ENCODE measurements around the gene ARHGEF7.
A peak's percentile ranks its signal among the peaks of the same experiment; 100 is the strongest.

The ARHGEF7 gene

DNA sequence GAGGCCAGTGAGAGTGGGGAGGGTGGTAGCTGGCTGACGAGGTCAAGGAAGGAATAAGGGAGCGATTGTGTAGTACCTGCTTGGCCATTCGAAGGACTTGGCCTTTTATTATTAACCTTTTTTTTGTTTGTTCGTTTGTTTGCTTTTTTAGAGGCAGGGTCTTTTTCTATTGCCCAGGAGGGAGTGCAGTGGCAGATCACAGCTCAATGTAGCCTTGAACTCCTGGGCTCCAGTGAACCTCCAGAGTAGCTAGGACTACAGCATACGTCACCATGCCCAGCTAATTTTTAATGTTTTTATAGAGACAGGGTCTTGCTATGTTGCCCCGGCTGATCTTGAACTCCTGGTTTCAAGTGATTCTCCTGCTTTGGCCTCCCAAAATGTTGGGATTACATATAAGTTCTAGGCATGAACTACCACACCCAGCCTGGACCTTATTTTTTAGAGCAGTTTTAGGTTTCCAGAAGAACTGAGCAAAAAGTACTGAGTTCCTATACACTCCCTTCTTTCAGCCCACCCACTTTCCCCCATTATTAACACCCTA, 25.5 kb downstream of the ARHGEF7 start:
- DNase-seq: no peak

DNA sequence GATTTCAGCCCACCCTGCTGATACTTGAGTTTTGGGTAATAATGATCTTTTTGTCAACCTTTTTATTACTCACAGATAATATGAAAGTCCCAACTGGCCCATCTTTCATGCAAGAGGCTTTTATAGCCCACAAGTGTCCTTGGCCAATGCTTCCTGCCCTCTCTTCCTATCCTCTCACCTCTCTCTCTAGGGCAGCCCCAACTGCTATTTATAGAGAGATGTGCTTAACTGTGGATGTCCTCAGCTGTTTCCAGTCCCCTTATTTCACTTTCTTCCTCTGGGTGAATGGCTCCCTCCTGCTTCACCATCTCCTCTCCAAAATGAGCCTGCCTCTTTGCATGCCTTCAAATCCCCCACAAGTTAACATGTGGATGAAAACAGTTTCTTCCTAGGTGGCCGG, 27.4 kb downstream of the ARHGEF7 start:
- no peak for DNase-seq

DNA sequence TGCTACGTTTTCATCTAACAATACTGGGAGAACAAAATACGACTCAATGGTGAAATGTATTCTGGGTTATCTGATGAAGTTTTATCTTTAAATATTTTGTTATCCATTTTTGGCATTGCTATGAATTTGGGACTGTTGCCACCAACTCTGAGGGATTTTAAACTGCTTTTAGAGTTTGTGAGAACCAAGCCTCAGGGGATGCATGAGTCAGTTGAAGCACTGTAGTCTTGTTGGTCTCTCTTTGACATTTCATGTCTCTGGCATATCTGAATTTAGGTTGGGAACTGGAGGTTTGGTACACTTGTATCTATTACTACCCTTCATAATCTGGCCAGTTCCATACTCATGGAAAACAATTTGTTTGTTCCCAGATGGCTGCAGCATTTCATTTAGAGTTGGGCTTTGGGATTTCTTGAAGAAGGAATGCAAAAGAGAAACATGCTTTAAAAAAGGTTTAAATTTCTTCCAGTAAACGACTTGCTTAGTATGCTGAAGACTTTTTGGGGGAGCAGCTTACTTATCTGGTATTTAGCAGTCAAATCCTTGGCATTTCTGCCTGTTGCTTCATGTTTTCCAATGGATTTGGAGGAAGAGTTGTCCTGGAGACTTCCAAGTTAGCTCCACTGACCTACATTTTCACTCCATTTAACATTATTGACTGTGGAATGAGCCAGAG, 28.9 kb downstream of the ARHGEF7 start:
- DNase-seq: no peak

DNA sequence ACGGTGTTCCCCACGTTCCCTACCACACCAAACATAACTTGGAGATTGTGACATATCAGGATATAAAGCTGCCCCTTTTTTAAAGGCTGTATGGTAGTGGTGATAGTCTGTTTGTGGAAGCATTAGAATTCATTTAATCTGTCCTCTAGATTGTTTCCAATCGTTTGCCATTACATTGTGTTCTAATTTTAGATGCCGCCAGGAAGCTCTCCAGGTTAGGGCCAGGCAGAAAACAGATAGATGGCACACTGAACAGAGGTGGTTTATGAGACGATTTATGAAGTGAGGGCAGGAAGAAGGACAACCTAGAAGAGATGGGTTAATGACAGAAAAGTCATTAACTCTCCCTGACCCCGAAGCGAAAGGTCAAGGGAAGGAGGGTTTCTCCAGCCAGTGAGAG, 30.0 kb downstream of the ARHGEF7 start:
- DNase-seq: no peak

DNA sequence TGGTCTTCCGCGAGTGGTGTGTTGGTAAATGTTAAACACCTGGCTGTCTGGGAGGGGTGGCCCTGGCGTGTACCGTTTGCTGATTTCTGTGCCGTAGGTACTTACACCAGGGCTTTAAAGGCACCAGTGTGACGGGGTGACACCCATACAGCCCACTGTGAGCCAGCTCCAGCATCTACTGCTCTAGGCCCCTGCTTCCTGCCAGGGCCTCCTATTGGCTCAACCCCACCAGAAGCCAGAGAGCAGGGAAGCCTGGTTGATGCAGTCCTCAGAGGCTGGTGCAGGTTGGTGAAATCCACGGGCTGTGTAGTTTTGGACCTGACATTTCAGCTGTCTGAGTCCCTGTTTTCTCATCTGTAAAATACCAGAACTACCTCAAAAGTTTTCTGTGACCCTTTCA, 30.4 kb downstream of the ARHGEF7 start:
- no peak for DNase-seq

DNA sequence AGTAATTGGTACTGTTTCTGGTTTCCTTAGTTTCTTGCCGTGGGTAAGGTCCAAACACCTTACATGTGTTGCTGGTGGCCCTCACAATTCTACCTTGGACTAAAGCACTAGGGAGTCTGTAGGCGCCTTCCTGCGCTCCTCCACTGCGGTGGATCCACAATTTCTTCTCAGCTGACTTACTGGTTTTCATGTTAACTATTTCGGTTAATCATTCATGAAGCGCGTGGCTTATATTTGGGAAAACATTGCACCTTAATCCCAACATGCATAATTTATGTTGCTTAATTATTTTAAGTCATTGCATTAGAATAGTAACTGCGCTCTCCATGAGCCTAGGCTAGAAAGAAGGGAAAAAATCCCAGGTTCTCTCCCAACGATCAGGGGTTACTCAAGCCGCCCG, 37.7 kb downstream of the ARHGEF7 start:
- no peak for DNase-seq

DNA sequence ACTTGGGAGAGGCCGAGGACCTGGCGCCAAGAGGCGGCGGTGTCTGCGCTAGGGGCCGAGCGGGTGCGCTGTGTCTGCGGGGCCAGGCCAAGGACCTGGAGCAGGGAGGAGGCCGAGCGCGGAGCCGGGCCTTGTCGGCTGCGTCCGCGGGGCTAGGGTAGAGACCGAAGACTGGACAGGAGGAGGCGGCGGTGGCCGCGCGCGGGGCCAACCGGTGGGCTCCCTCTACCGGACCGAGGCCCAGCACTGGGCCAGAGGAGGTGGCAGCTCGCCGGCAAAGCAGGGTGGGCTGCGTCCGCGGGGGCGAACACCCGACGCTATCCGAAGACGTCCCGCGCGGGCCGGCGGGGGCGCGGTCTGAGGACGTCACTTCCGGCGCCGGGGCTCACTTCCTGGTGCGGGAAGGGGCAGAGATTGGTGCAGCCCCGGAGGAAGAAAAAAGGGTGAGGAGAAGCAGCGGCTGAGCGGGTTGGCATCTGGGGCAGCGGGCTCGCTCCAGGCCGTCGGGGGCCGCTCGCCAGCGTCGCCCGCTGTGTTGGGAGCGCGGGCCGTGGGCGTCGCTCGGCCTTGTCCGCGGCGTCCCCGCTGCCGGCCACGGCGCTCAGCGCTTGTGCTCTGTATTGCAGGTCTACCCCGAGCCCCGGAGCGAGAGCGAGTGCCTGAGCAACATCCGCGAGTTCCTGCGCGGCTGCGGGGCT, 38.3 kb downstream of the ARHGEF7 start:
- peak; percentile 93 for DNase-seq

DNA sequence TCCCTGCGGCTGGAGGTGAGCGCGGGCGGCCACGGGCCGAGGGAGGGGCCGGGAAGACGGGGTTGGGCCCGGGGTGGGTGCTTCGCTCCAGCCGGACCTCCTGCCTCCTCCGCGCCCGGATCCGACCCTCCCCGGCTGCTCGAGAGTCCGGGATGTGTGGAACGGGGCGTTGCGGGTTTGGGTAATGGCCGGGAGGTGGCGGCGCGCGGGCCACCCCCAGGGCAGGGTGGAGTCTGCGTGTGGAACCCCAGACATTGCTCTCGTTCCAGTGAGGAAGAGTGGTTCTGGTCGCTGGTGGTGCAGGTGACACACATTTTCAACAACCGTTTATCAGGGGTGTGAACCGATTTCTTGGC, 38.8 kb downstream of the ARHGEF7 start:
- peak; percentile 51 for DNase-seq

DNA sequence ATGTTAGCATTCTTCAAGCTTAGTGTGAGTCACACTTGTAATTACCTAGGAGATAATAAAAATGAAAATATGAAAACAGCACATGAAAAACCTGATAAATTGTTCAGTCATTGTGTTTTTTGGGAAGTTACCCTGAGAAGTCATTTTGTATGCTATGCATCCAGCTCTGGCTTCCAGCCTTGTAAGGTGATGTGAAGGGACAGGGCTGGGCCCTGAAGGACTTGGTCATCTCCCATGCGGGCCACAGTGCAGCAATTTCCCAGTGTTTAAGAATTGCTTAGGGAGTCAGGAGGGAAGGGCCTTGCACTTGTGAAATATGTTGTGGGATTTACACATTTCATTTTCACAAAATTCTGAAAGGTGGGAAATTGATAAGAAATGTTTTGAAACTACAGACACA, 41.3 kb downstream of the ARHGEF7 start:
- no peak for DNase-seq

DNA sequence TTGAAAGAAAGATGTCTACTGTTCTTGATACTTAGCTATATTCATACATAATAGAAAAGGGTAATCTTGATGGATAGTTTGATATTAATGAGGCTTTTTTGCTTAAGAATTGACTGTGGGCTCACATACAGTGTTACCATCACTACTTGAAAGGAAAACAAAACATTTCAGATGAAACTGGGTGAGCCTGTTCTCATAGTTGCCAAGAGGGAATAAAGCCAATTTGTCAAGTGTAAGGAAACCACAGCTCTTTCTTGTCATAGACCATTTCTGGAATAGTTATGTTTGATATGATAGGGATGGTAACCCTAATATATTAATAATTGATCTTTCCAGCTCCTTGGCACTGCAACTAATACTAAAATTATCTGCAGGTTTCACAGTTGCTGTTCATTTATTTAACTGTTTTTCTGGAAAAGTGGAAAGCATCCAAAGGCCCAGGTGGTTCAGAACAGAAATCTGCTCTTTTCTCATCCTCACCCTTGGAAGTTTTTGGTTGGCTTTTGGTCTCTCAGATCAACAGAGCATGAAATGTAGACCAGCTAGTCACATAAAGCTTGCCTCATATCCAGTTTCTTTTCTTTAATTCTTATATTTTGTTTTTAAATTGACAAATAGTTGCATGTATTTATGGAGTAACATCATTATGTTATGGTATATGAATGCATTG, 43.2 kb downstream of the ARHGEF7 start:
- no peak for DNase-seq

DNA sequence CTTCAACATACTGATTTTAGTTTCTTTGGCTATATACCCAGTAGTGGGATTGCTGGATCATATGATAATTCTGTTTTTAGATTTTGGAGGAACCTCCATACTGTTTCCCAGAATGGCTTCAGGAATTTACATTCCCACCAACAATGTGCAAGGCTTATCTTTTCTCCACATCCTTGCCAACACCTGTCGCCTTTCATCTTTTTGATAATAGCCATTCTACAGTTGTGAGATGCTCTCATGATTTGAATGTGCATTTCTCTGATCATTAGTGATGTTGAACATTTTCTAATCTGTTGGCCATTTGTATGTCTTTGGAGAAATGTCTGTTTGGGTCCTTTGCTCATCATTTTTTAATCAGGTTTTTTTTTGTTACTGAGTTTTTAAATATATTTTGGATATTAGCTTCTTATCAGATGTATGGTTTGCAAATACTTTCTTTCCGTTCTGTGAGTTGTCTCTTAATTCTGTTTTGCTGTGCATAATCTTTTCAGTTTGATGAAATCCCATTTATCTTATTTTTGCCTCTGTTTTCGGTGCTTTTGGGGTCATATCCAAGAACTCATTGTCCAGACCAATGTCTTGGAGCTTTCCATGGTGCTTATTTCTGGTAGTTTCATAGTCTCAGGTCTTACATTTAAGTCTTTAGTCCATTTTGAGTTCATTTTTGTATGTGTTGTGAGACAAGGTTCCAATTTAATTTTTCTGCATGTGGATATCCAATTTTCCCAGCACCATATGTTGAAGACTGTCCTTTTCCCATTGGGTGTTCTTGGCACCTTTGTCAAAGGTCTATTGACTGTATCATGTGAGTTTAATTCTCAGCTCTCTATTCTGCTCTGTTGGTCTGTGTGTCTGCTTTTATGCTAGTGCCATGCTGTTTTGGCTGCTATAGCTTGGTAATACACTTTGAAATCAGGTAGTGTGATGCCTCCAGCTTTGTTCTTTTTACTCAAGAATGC, 44.5 kb downstream of the ARHGEF7 start:
- no peak for DNase-seq

DNA sequence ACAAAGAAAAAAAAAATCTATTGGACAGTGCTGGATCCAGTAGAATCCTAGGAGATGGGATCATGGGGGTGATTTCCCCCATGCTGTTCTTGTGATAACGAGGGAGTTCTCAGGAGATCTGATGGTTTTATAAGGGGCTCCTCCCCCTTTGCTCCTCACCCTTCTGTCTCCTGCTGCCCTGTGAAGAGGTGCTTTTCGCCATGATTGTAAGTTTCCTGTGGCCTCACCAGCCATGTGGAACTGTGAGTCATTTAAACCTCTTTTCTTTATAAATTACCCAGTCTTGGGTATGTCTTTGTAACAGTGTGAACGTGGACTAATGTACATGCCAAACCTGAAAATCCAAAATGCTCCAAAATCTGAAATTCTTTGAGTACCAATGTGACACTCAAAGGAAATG, 45.5 kb downstream of the ARHGEF7 start:
- no peak for DNase-seq

DNA sequence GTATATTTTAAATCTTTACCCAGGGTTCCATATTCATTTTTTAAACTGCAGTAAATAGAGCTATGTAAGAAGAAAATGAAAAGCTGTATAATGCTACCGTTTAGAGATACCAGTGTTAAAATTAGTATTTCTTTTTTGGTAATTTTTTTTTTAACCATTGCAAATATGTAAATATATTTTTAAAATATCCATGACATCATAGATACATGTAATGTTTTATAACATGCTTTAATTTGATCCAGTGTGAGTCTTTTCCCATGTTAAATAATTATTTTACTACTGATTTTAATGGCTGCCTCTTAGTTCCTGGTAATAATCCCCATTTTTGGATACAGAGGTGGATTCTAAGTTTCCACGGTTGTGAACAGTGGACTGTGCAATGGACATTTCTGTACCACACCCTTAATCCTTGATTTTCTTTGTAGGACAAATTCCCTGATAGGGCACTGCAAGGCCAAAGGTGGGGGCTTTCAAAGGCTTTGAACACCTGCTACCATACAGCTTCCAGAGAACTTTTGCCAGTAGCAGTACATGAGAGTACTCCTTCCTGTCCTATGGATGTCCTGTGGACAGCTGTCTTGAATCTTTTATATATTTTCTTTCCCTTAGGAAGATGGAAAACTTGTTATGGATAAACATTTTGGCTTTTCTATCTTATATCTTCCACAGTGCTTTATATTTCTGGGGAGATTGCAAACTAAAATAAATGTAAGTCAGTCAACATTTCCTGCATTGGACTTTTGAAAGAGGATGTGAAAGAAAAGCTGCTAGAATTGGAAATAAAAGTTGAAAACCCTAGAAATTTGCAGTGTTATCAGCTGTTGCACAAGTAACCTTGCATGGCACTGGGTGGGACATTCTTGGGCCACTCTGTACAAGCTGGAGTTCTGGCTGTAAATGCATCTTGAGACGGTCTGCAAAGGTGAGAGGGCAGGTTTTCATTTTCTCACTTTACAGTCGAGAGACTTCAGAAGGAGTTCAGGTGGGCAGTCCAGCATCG, 46.8 kb downstream of the ARHGEF7 start:
- no peak for DNase-seq

DNA sequence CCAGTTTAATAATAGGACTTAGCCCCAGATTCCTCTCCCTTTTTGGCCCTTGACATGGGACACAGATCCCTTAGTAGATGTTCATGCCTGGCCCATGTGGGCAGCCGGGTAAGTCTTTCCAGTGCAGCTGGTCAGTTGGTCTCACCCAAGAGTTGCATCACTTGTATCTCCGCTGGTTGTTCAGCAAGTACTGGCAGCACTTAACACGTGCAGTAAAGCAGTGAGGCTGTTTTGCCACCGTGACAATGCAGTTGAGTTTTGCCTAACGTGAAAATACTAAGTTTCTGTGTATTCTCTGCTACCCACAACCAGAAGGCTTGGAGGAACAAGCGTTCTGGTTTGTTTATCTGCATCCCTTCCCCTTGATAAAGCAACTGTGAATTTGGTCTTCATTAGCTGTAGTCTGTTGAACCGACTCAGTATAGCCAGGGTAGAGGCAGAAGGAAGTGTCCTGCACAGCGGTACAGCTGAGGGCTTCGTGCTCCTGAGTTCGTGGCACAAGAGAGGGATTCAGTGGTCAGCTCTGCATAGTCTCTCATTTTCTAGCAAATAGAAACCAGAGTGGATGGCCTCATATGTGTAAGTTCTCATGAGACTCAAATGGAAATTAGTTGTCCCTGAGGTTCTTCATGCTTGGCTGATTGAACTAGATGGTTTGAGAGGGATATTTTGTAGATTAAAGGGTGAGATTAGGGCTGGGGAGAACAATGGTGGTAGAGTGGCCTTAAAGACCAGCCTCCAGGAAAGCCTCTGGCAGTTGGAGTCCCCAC, 50.3 kb downstream of the ARHGEF7 start:
- DNase-seq: no peak

DNA sequence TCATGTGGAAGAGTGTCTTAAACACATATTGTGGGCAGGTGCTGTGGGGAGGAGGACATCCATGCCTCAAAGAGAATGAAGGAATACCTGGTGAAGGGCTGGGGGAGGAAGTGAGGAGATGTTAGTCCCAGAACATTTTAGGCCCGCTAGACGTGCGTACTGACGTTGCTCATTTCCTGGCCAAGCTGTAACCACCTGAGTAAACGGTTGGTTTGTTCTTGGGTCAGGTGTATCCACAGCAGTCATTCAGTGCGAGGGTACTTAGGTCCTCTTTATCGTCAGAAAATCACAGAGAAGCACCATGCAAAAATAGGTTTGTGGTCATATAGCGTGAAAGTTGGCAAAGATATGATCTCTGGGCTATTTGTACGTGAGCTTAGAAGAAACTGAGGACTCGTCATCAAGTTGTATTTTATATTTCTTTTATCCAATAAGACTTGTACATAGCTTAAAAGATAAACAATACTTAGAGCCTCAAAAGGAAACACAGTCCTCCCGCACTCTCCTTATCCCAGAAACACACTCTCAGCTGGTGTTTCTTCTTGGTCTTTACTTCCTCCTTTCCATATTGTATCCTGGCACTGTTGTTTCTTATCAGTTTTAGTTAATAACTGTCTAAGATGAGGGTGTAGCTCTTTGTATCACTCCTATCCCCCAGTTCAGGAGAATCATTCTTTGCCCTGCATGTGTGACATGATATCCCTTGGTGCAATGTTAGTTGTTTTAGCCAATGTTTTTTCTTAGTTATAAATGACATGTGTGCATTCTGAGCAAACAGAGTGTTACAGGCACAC, 52.0 kb downstream of the ARHGEF7 start:
- no peak for DNase-seq

DNA sequence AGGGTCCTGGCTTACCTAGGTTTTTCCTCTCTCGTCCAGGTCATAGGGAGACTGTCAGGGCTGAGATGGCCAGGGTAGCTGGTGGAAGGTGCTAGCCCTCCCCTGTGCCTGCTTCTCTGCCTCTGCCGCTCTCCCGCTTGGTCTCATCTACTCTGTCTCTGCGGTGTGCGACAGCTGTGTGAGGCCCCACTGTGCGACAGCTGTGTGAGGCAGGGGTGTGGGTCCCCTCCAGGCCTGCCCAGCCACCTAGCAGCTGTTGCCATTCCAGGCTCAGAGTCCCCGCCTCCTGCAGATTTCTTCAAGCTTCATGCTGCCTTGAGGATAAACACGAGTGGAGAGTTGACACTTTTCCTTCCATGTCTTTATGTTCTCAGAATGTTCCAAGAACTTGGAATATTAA, 53.0 kb downstream of the ARHGEF7 start:
- no peak for DNase-seq

DNA sequence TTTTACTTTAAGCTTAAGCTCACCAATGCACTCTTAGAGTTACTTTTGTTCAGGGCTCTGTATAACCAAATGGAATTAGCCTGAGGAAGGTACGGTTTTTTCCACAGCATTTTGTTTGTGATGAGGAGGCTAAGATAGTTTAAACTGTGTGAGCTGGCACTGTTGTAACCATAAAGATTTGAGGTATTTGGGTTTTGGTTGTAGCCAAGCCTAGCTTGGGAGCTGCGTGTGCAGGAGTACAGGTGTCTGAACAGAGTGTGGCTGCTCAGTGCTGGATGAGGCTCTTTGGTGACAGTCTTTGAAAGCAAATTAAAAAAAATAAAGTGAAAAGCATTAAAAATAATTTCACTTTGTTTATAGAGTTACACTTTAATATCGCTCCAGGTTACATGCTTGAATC, 56.0 kb downstream of the ARHGEF7 start:
- DNase-seq: no peak

DNA sequence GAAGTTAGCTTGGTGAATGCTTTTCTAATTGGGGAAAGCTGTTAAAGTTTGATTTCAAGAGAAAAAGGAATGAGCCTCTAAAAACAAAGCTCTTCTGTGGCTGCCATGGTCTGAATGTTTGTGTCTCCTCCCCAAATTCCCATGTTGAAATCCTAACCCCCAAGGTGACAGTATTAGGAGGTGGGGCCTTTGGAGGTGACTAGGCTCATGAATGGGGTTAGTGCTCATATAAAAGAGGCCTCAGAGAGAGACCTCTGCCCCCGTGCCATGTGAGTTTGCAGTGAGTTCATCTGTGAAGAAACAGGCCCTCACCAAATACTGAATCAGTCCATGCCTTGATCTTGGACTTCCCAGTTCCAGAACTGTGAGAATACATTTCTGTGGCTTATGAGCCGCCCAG, 56.5 kb downstream of the ARHGEF7 start:
- DNase-seq: no peak

DNA sequence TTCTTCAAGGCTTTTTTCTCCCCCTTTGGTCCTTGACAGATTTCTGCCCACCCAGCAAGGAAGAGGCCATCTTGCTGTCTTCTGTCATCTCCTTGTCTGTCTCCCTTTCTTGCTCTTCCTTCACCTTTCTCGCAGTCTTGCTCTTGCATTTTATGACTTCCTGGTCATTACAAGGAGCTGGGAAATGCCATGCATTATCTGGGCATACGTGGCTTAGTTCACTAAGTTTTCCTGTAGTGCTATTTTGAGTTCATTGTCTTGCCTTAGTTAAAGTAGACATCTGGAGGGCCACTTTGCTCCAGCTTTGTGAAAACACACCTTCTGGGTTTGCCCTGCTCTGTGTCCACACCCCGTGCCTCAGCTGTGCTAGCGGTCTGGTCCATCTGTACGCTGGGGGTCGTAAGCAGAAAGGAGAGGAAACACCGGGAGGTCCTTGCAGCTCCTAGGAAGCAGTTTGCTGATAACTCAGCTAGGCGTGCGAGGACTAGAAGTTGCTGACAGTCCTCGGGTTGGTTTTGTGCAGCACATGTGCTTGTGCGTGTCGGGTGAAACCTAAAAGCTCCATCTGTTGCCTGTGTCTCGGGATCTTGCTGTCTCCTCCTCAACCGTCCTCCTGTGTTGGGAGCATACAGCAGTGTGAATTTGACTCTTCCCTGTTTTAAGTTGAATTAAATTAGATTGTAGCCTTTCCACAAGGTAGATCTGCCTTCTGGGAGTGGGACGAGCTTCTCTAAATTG, 59.4 kb downstream of the ARHGEF7 start:
- DNase-seq: no peak

All from activated CD4-positive, alpha-beta T cell treated with anti-CD3 and anti-CD28 coated beads, Interleukin-2, amount 50 U/mL, for 16 hours (primary cell).